Type B pancreatic cell (in vitro differentiated cells): ENCODE data around the gene BLMH. TPM values are rescaled to one million over a fixed set of nuclear protein-coding genes. Genes with fewer than 3 reads are reported as not detected.

ENCODE experiments used
- DNase-seq: peaks from one replicate; pipeline ENCODE4 v3.0.0; 2021; ENCODE audit warnings: mixed read lengths; ENCODE audit not compliant: unreplicated experiment; ENCODE audit errors: extremely low spot score
- H3K27ac Mint-ChIP-seq: 2 replicates; pipeline ENCODE4 v1.8.0; 2021; ENCODE audit warnings: mild to moderate bottlenecking, mixed read lengths
- H3K27me3 Mint-ChIP-seq: 2 replicates; pipeline ENCODE4 v1.8.0; 2021; ENCODE audit warnings: mixed read lengths
- H3K36me3 Mint-ChIP-seq: 2 replicates; pipeline ENCODE4 v1.8.0; 2021; ENCODE audit warnings: mixed read lengths
- H3K4me1 Mint-ChIP-seq: one replicate; pipeline ENCODE4 v1.8.0; 2021; ENCODE audit warnings: mixed read lengths; ENCODE audit not compliant: unreplicated experiment
- H3K4me3 Mint-ChIP-seq: 2 replicates; pipeline ENCODE4 v1.8.0; 2021; ENCODE audit warnings: mild to moderate bottlenecking, mixed read lengths
- H3K9me3 Mint-ChIP-seq: 2 replicates; pipeline ENCODE4 v1.8.0; 2021; ENCODE audit warnings: mixed read lengths
- total RNA-seq: library from RNA; stranded (reverse); gene quantifications from 2 replicates; pipeline ENCODE4 v1.2.1, GENCODE V29; 2021; ENCODE audit warnings: low replicate concordance
- TF ChIP-seq, protein P1 (sequence below): fragments of 200-600 bp; sonication (generic); conservative IDR thresholded peaks from 2 replicates; pipeline ENCODE4 v1.5.0; 2021; ENCODE audit warnings: antibody characterized with exemption, mild to moderate bottlenecking

BLMH gene
- total RNA-seq, 1 donor from 2014 or later: 58.2 TPM

DNA sequence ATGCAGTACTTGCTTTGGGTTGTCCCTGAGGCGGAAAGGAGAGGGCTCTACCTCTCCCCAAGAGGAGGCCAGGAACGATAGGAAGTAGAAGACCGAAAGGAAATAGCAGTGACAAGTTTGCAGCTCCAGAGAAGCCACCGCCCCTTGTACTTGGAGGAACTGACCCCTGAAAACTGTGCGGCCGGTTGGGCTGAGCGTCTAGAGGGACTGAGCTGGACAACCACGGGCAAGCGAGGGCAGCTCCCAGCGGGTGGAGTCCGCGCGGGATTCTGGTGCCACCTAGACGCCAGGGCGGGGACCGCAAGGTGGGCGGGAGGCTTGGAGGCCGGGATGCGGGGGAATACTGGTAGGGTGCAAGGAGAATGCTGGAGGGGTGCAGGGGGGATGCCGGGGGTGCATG is 55.0 kb downstream of the BLMH start:
- no peak for DNase-seq
- Mint-ChIP-seq H3K36me3 (no peaks in the 10 kb centered on the region), H3K27me3 (peaks cover 75% of the 10 kb centered on the region), H3K27ac (no peak overlapping the region), H3K4me3 (peak overlapping the region; percentile 67), H3K9me3 (peaks cover 4% of the 10 kb centered on the region), H3K4me1 (peaks cover 29% of the 10 kb centered on the region)
- TF ChIP-seq, protein P1, sequence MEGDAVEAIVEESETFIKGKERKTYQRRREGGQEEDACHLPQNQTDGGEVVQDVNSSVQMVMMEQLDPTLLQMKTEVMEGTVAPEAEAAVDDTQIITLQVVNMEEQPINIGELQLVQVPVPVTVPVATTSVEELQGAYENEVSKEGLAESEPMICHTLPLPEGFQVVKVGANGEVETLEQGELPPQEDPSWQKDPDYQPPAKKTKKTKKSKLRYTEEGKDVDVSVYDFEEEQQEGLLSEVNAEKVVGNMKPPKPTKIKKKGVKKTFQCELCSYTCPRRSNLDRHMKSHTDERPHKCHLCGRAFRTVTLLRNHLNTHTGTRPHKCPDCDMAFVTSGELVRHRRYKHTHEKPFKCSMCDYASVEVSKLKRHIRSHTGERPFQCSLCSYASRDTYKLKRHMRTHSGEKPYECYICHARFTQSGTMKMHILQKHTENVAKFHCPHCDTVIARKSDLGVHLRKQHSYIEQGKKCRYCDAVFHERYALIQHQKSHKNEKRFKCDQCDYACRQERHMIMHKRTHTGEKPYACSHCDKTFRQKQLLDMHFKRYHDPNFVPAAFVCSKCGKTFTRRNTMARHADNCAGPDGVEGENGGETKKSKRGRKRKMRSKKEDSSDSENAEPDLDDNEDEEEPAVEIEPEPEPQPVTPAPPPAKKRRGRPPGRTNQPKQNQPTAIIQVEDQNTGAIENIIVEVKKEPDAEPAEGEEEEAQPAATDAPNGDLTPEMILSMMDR: peak; percentile 54

DNA sequence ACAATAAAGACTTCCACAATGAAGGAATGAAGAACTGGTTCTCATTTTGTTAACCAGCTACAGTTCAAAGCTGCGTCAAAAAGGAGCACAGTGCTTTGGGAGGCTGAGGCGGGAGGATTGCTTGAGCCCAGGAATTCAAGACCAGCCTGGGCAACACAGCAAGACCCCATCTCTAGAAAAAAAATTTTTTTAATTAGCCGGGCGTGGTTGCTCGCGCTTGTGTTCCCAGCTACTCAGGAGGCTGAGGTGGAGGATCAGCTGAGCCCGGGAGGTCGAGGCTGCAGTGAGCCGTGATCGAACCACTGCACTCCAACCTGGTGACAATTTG is 55.5 kb downstream of the BLMH start:
- Mint-ChIP-seq H3K9me3 (peaks cover 4% of the 10 kb centered on the region), H3K27me3 (peaks cover 76% of the 10 kb centered on the region), H3K4me3 (peak overlapping the region; percentile 93), H3K36me3 (no peaks in the 10 kb centered on the region), H3K4me1 (peaks cover 31% of the 10 kb centered on the region), H3K27ac (peak overlapping the region; percentile 99)
- TF ChIP-seq, protein P1: no peak
- DNase-seq: no peak

DNA sequence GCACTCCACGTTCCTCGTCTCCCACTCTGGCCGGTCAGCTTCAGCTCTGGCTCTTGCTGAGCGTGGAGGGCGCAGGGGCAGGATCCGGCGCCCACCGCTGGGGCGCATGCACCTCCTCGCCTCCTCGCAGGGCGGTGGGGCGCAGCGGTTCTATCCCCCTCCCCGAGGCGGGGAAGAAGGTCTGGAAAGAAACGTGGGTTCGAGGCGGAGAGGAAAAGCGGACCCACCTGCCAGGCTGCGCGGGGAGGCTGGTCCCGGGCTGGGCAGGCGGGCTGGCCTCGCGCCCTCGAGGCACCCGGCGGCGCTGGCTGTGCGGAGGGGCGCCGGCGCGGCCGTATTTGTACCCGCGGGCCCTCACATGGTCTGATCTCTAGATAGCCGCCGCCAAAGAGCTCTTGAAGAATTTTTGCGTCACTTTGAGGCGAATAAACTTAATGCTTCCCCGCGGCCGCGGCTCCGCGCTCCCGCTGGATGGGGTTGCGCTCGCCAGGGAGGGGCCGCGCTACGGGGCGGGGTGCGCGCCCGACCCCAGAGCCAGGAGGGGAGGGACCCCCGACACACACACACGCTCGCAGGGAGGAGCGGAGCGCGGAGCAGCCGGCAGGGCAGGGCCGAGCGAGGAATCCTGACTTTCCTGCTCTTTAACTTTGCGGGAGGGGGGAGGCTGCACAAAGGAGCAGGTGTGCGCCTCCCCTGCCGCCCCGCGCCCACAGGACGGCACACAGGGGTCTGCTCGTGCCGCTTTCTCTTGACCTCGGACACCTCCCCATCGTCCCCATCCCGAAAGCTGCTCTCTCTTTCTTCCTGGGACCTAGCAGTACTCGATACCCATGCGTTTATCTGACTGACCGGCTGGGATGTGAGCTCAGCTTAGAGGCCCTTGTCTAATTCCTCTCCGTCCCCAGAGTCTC is 56.1 kb downstream of the BLMH start, which contains the start of gene SLC6A4:
TSS of gene SLC6A4 (minus strand) at position 312 of the 911 bp plus-strand sequence. CDS start 13,739 bp downstream, outside the sequence.
- Mint-ChIP-seq H3K4me3 (peak within 1 kb of the TSS; percentile 93), H3K9me3 (peaks cover 4% of the 10 kb centered on the region), H3K27ac (peak within 1 kb of the TSS; percentile 99), H3K36me3 (no peaks in the 10 kb centered on the region), H3K4me1 (peaks cover 31% of the 10 kb centered on the region), H3K27me3 (peaks cover 80% of the 10 kb centered on the region)
- DNase-seq: no peak
- TF ChIP-seq, protein P1: no peak

DNA sequence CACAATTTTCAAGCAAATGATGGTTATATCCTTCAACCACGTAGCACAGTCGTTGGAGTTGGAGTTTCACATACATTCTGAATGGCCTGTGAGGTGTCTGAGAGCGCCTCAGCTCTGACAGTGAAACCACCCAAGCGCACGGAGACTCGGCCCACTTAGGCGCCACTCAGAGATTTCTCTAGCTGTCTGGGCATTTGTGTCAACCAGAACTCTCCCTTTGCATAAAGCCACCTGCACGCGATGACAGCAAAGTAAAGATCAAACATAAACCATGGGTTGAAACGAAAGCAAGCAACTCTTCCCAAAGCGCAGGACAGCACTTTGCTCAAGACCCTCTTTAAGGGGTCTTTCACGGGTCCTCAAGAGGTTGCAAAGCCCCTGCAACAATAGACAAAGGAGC is 56.8 kb downstream of the BLMH start:
- DNase-seq: no peak
- no peaks in the 10 kb centered on the region for H3K36me3 Mint-ChIP-seq
- peaks cover 31% of the 10 kb centered on the region for H3K4me1 Mint-ChIP-seq
- H3K27me3 Mint-ChIP-seq: peaks cover 82% of the 10 kb centered on the region
- H3K27ac Mint-ChIP-seq: peak overlapping the region; percentile 94
- TF ChIP-seq, protein P1: no peak
- H3K4me3 Mint-ChIP-seq: peak overlapping the region; percentile 87
- peaks cover under 1% of the 10 kb centered on the region for H3K9me3 Mint-ChIP-seq

DNA sequence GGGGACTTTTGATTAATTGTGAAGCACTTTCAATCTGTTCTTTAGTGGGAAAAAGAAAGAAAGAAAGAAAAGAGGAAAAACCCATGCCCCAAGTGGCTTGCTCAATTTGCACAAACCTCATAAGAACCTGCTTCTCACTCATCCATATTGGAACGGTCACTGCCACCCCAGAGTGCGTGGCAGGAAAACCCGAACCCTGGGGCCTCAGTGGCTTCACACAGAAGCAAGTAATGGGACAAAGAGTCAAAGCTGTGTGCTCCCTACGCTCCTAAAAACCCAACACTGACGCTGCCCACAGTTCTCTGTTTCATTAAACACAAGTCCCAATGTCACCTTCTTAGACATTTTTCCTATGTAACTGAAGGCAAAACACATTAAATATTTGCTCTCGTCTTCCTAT is 57.4 kb downstream of the BLMH start:
- DNase-seq: no peak
- Mint-ChIP-seq H3K4me1 (peaks cover 31% of the 10 kb centered on the region), H3K36me3 (no peaks in the 10 kb centered on the region), H3K27me3 (peaks cover 80% of the 10 kb centered on the region), H3K27ac (peak overlapping the region; percentile 94), H3K9me3 (no peaks in the 10 kb centered on the region), H3K4me3 (peak overlapping the region; percentile 87)
- TF ChIP-seq, protein P1: no peak
